HepG2 (cell line): ENCODE results near the gene SEPTIN3. TPM values are rescaled to one million over a fixed set of nuclear protein-coding genes. Genes with fewer than 3 reads are reported as not detected.

Experiments used
- BORCS8-MEF2B ChIP-seq: sonication (generic); formaldehyde crosslinking; IDR thresholded peaks from 2 replicates; pipeline ENCODE4 v1.8.0; 2022; ENCODE audit warnings: mild to moderate bottlenecking, missing genetic modification reagents
- FOXO1 ChIP-seq: sonication (generic); formaldehyde crosslinking; IDR thresholded peaks from 2 replicates; pipeline ENCODE4 v1.4.0; 2020; ENCODE audit warnings: missing genetic modification reagents
- GABPB1 ChIP-seq: IDR thresholded peaks from 2 replicates; pipeline ENCODE4 v1.6.1; 2016; ENCODE audit warnings: mild to moderate bottlenecking, missing genetic modification reagents, moderate library complexity, missing compliant biosample characterization
- HIVEP1 ChIP-seq: sonication (generic); formaldehyde crosslinking; IDR thresholded peaks from 2 replicates; pipeline ENCODE4 v1.4.0; 2020; ENCODE audit warnings: mild to moderate bottlenecking, missing genetic modification reagents
- HNRNPLL ChIP-seq: fragments of 200-400 bp; formaldehyde crosslinking; IDR thresholded peaks from 2 replicates; pipeline ENCODE4 v1.6.1; 2017; ENCODE audit warnings: mild to moderate bottlenecking, low read depth, low read length; ENCODE audit not compliant: poor library complexity, severe bottlenecking
- HOXA3 ChIP-seq: sonication (generic); formaldehyde crosslinking; IDR thresholded peaks from 2 replicates; pipeline ENCODE4 v1.5.0; 2020; ENCODE audit warnings: missing genetic modification reagents
- MAZ ChIP-seq, 2 experiments: sonication (generic) in 1 of 2; formaldehyde crosslinking in 1 of 2; IDR thresholded peaks; 2 replicates each; pipeline versions ENCODE4 v1.5.0 to v1.6.1; 2012 to 2020; ENCODE audit warnings: low read depth in 2 of 2, mild to moderate bottlenecking in 2 of 2, borderline replicate concordance in 1 of 2, improper control_type of control experiment in 1 of 2, low read length in 1 of 2, missing genetic modification reagents in 1 of 2, moderate library complexity in 1 of 2
- RBFOX2 ChIP-seq: fragments of 200-400 bp; formaldehyde crosslinking; IDR thresholded peaks from 2 replicates; pipeline ENCODE4 v1.6.1; 2017; ENCODE audit warnings: low read depth, mild to moderate bottlenecking, low read length
- RBM22 ChIP-seq: fragments of 200-400 bp; formaldehyde crosslinking; optimal IDR thresholded peaks from 2 replicates; pipeline ENCODE3; 2017; ENCODE audit warnings: mild to moderate bottlenecking, low read length, moderate library complexity
- SALL1 ChIP-seq: sonication (generic); formaldehyde crosslinking; IDR thresholded peaks from 2 replicates; pipeline ENCODE4 v1.8.0; 2022; ENCODE audit warnings: mild to moderate bottlenecking, missing genetic modification reagents
- SAP130 ChIP-seq: IDR thresholded peaks from 2 replicates; pipeline ENCODE4 v1.6.1; 2016; ENCODE audit warnings: low read depth
- STAG1 ChIP-seq: sonication (generic); formaldehyde crosslinking; IDR thresholded peaks from 2 replicates; pipeline ENCODE4 v1.4.0; 2020; ENCODE audit warnings: missing genetic modification reagents
- XRCC5 ChIP-seq: fragments of 200-400 bp; formaldehyde crosslinking; optimal IDR thresholded peaks from 2 replicates; pipeline ENCODE3; 2017; ENCODE audit warnings: mild to moderate bottlenecking, low read length
- ZNF124 ChIP-seq: sonication (generic); formaldehyde crosslinking; IDR thresholded peaks from 2 replicates; pipeline ENCODE4 v1.4.0; 2020; ENCODE audit warnings: missing genetic modification reagents
- ZNF33B ChIP-seq: sonication (generic); formaldehyde crosslinking; IDR thresholded peaks from 2 replicates; pipeline ENCODE4 v1.5.1; 2020; ENCODE audit warnings: mild to moderate bottlenecking, missing genetic modification reagents
- ZNF589 ChIP-seq: sonication (generic); formaldehyde crosslinking; conservative IDR thresholded peaks from 2 replicates; pipeline ENCODE4 v1.8.0; 2022; ENCODE audit warnings: mild to moderate bottlenecking, moderate library complexity, missing genetic modification reagents
- ZNF703 ChIP-seq: sonication (generic); formaldehyde crosslinking; IDR thresholded peaks from 2 replicates; pipeline ENCODE4 v1.5.1; 2020; ENCODE audit warnings: missing genetic modification reagents, mild to moderate bottlenecking, moderate library complexity, borderline replicate concordance
- ZNF776 ChIP-seq: sonication (generic); formaldehyde crosslinking; IDR thresholded peaks from 2 replicates; pipeline ENCODE4 v1.4.0; 2020; ENCODE audit warnings: mild to moderate bottlenecking, missing genetic modification reagents
- ZNF777 ChIP-seq: sonication (generic); formaldehyde crosslinking; IDR thresholded peaks from 2 replicates; pipeline ENCODE4 v1.4.0; 2020; ENCODE audit warnings: missing genetic modification reagents
- polyA plus RNA-seq, 8 experiments: library from polyadenylated mRNA; depleted of rRNA in 3 of 8; stranded (reverse) in 7 of 8; unstranded in 1 of 8; fragments of >200 nt; fragmentation: Illumina TruSeq in 4 of 8; extraction: Trizol in 4 of 8; gene quantifications; 2 replicates each; pipeline versions ENCODE4 v1.2.1 to v1.2.3, GENCODE V29; 2011 to 2016; ENCODE audit warnings: low read depth in 4 of 8, missing spikeins in 1 of 8, mixed read lengths in 1 of 8; ENCODE audit not compliant: insufficient read depth in 1 of 8
- total RNA-seq, 5 experiments: library from RNA; depleted of rRNA; stranded (reverse); fragments of >200 nt; fragmentation: Illumina TruSeq; extraction: Trizol; gene quantifications; 2 replicates each; pipeline ENCODE4 v1.2.3, GENCODE V29; 2016; ENCODE audit warnings: low read depth in 1 of 5
- TF ChIP-seq, protein P1 (sequence below): sonication (generic); formaldehyde crosslinking; IDR thresholded peaks from 2 replicates; pipeline ENCODE4 v1.8.0; 2022; ENCODE audit warnings: low read depth, missing genetic modification reagents
- TF ChIP-seq, protein P2 (sequence below): sonication (generic); formaldehyde crosslinking; IDR thresholded peaks from 2 replicates; pipeline ENCODE4 v1.4.0; 2020; ENCODE audit warnings: missing genetic modification reagents
- TF ChIP-seq, protein P3 (sequence below): sonication (generic); formaldehyde crosslinking; IDR thresholded peaks from 2 replicates; pipeline ENCODE4 v1.5.1; 2020; ENCODE audit warnings: mild to moderate bottlenecking, missing genetic modification reagents, moderate library complexity

Gene SEPTIN3
- total and polyA plus RNA-seq, 2 of the 13 experiments (the other 11 are each of a cell fraction or from before 2014, with no cell fraction given): 0.04 TPM; not detected in 1

- TF ChIP-seq RBFOX2 (no peak), SALL1 (CRISPR knock-in tag) (peak; percentile 8; the same call in 1 of the 2 replicates), HNRNPLL (peak; percentile 35), MAZ (IDR thresholded peaks at IDR 0.05; ENCODE audit: borderline replicate concordance, low read depth, low read length) (no peak; the same call in 1 of the 2 replicates), MAZ (CRISPR knock-in tag; IDR thresholded peaks at IDR 0.05; ENCODE audit: low read depth) (peak; percentile 65; the same call in 1 of the 2 replicates), HOXA3 (CRISPR knock-in tag) (0 out of 2 replicates have a peak, but pooled peaks have one; percentile 22), BORCS8-MEF2B (CRISPR knock-in tag) (no peak), RBM22 (no peak), ZNF703 (no peak), SAP130 (CRISPR knock-in tag) (peak; percentile 28; the same call in 1 of the 2 replicates), ZNF777 (peak; percentile 83), ZNF589 (CRISPR knock-in tag) (no peak), FOXO1 (no peak), XRCC5 (peak; percentile 67), ZNF124 (CRISPR knock-in tag) (no peak), ZNF776 (no peak), STAG1 (CRISPR knock-in tag) (peak; percentile 29; the same call in 1 of the 2 replicates), HIVEP1 (no peak), GABPB1 (CRISPR knock-in tag) (peak; percentile 17; the same call in 1 of the 2 replicates), ZNF33B (0 out of 2 replicates have a peak, but pooled peaks have one; percentile 65)
- TF ChIP-seq, protein P1, sequence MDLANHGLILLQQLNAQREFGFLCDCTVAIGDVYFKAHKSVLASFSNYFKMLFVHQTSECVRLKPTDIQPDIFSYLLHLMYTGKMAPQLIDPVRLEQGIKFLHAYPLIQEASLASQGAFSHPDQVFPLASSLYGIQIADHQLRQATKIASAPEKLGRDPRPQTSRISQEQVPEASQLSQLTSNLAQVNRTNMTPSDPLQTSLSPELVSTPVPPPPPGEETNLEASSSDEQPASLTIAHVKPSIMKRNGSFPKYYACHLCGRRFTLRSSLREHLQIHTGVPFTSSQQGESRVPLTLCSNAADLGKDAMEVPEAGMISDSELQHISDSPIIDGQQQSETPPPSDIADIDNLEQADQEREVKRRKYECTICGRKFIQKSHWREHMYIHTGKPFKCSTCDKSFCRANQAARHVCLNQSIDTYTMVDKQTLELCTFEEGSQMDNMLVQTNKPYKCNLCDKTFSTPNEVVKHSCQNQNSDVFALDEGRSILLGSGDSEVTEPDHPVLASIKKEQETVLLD: 0 out of 2 replicates have a peak, but pooled peaks have one; percentile 18
- TF ChIP-seq, protein P2, sequence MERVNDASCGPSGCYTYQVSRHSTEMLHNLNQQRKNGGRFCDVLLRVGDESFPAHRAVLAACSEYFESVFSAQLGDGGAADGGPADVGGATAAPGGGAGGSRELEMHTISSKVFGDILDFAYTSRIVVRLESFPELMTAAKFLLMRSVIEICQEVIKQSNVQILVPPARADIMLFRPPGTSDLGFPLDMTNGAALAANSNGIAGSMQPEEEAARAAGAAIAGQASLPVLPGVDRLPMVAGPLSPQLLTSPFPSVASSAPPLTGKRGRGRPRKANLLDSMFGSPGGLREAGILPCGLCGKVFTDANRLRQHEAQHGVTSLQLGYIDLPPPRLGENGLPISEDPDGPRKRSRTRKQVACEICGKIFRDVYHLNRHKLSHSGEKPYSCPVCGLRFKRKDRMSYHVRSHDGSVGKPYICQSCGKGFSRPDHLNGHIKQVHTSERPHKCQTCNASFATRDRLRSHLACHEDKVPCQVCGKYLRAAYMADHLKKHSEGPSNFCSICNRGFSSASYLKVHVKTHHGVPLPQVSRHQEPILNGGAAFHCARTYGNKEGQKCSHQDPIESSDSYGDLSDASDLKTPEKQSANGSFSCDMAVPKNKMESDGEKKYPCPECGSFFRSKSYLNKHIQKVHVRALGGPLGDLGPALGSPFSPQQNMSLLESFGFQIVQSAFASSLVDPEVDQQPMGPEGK (CRISPR knock-in tag): peak; percentile 45
- TF ChIP-seq, protein P3, sequence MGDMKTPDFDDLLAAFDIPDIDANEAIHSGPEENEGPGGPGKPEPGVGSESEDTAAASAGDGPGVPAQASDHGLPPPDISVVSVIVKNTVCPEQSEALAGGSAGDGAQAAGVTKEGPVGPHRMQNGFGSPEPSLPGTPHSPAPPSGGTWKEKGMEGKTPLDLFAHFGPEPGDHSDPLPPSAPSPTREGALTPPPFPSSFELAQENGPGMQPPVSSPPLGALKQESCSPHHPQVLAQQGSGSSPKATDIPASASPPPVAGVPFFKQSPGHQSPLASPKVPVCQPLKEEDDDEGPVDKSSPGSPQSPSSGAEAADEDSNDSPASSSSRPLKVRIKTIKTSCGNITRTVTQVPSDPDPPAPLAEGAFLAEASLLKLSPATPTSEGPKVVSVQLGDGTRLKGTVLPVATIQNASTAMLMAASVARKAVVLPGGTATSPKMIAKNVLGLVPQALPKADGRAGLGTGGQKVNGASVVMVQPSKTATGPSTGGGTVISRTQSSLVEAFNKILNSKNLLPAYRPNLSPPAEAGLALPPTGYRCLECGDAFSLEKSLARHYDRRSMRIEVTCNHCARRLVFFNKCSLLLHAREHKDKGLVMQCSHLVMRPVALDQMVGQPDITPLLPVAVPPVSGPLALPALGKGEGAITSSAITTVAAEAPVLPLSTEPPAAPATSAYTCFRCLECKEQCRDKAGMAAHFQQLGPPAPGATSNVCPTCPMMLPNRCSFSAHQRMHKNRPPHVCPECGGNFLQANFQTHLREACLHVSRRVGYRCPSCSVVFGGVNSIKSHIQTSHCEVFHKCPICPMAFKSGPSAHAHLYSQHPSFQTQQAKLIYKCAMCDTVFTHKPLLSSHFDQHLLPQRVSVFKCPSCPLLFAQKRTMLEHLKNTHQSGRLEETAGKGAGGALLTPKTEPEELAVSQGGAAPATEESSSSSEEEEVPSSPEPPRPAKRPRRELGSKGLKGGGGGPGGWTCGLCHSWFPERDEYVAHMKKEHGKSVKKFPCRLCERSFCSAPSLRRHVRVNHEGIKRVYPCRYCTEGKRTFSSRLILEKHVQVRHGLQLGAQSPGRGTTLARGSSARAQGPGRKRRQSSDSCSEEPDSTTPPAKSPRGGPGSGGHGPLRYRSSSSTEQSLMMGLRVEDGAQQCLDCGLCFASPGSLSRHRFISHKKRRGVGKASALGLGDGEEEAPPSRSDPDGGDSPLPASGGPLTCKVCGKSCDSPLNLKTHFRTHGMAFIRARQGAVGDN (CRISPR knock-in tag): peak; percentile 52; the same call in 1 of the 2 replicates
These were observed 43.3 kb upstream of the SEPTIN3 start (continued) for GRCh38 chr22:41925783-41926460.
